NCI-H1694 treated with DMSO at 0.1 percent for 48 hours (cell line): Measurements from ENCODE around the gene PGAM2.

Experiments
- DNase-seq: peaks from one replicate; lab custom pipeline; 2025; lab: John Stamatoyannopoulos, UW

Gene PGAM2

GRCh38 chr7:44064791-44065430 lies 456 bp downstream of the PGAM2 start:
- DNase-seq: no peak

- DNase-seq: no peak
These were observed 1.3 kb downstream of the PGAM2 start for GRCh38 chr7:44063894-44064651.

GRCh38 chr7:44063547-44063893 lies 1.8 kb downstream of the PGAM2 start:
- no peak for DNase-seq

GRCh38 chr7:44062903-44063295 lies 2.5 kb downstream of the PGAM2 start:
- DNase-seq: no peak

GRCh38 chr7:44062180-44062902 lies 3.0 kb downstream of the PGAM2 start:
- DNase-seq: no peak

- no peak for DNase-seq
These were observed 3.7 kb downstream of the PGAM2 start for GRCh38 chr7:44061645-44062179.

GRCh38 chr7:44060948-44061644 lies 4.3 kb downstream of the PGAM2 start:
- no peak for DNase-seq

- no peak for DNase-seq
These were observed 5.0 kb downstream of the PGAM2 start for GRCh38 chr7:44060091-44060947.

GRCh38 chr7:44059219-44060090 lies 5.9 kb downstream of the PGAM2 start:
- DNase-seq: no peak

GRCh38 chr7:44058759-44059218 lies 6.6 kb downstream of the PGAM2 start:
- no peak for DNase-seq

- no peak for DNase-seq
These were observed 7.3 kb downstream of the PGAM2 start for GRCh38 chr7:44057849-44058758.

- no peak for DNase-seq
These were observed 8.1 kb downstream of the PGAM2 start for GRCh38 chr7:44057181-44057848.

- DNase-seq: no peak
These were observed 8.7 kb downstream of the PGAM2 start for GRCh38 chr7:44056681-44057080.

GRCh38 chr7:44052771-44053365 lies 12.5 kb downstream of the PGAM2 start:
- DNase-seq: no peak

GRCh38 chr7:44051611-44052220 lies 13.7 kb downstream of the PGAM2 start:
- no peak for DNase-seq

GRCh38 chr7:44050915-44051560 lies 14.3 kb downstream of the PGAM2 start:
- no peak for DNase-seq
